ENCODE data around the gene MT1X.

Gene MT1X

GRCh38 chr16:56701534-56701933 is 19.3 kb downstream of the MT1X start:
- TF ChIP-seq, protein P1, sequence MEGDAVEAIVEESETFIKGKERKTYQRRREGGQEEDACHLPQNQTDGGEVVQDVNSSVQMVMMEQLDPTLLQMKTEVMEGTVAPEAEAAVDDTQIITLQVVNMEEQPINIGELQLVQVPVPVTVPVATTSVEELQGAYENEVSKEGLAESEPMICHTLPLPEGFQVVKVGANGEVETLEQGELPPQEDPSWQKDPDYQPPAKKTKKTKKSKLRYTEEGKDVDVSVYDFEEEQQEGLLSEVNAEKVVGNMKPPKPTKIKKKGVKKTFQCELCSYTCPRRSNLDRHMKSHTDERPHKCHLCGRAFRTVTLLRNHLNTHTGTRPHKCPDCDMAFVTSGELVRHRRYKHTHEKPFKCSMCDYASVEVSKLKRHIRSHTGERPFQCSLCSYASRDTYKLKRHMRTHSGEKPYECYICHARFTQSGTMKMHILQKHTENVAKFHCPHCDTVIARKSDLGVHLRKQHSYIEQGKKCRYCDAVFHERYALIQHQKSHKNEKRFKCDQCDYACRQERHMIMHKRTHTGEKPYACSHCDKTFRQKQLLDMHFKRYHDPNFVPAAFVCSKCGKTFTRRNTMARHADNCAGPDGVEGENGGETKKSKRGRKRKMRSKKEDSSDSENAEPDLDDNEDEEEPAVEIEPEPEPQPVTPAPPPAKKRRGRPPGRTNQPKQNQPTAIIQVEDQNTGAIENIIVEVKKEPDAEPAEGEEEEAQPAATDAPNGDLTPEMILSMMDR (IDR thresholded peaks at IDR 0.05; ENCODE audit: low read length, missing control alignments): no peak
- DNase-seq (ENCODE audit: low read depth): no peak
- no peak overlapping the region for H3K4me3 ChIP-seq (replicated peaks; ENCODE audit: low read depth, low read length)

DNA sequence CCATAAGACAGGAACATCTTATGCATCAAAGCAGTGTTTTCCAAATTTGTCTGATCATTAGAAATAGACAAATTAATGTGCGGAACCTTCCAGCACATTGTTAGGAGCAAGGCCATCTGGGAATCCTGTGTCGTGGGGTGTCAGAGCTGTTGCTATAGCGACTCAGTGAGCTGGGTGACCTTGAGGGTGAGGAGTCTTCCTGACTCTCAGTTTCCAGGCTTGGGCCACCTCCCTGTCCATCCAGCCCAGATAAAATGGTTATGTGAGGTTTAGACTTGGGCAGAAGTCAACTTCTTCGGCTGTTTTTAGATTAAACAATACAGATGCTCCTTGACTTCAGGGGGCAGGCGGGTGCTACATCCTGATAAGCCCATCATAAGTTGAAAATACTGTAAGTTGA is 20.6 kb downstream of the MT1X start:
- no peak overlapping the region for H3K4me3 ChIP-seq (replicated peaks; ENCODE audit: low read depth, low read length)
- TF ChIP-seq, protein P1 (IDR thresholded peaks at IDR 0.05; ENCODE audit: low read length, missing control alignments): no peak
- no peak for DNase-seq (ENCODE audit: low read depth)

- no peak for DNase-seq (ENCODE audit: low read depth)
- TF ChIP-seq, protein P1 (IDR thresholded peaks at IDR 0.05; ENCODE audit: low read length, missing control alignments): no peak
- H3K4me3 ChIP-seq (replicated peaks; ENCODE audit: low read depth, low read length): no peak overlapping the region
Observed at GRCh38 chr16:56708525-56709442, 26.5 kb downstream of the MT1X start.

DNA sequence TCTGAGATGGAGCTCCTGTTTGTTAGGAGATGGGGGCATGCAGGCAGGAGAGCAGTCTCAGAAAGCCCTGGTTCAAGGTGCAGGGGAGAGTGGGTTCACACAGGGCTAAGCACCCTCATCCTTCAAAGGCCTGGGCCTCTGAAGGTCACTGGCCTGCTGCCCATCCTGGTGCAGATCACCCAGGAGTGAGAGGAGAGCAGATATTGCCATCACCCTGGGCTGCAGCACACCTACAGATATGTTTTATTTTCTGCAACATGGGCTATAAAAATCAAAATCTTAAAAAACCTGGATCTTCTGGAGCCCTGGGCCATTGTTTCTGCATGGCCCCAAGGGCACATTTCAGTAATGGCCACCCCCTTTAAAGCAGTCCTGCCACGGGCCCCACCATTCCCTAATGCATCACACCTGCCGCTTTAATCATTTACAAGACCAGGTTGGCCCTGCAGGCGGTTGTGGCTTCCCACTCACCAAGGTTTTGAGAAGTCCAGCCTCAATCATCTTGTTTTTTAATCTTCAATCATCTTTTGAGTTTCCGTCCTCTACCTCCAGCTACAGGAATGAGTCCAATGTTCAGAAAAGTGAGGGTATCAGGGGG is 27.3 kb downstream of the MT1X start:
- H3K4me3 ChIP-seq (replicated peaks; ENCODE audit: low read depth, low read length): no peak overlapping the region
- TF ChIP-seq, protein P1 (IDR thresholded peaks at IDR 0.05; ENCODE audit: low read length, missing control alignments): no peak
- no peak for DNase-seq (ENCODE audit: low read depth)

DNA sequence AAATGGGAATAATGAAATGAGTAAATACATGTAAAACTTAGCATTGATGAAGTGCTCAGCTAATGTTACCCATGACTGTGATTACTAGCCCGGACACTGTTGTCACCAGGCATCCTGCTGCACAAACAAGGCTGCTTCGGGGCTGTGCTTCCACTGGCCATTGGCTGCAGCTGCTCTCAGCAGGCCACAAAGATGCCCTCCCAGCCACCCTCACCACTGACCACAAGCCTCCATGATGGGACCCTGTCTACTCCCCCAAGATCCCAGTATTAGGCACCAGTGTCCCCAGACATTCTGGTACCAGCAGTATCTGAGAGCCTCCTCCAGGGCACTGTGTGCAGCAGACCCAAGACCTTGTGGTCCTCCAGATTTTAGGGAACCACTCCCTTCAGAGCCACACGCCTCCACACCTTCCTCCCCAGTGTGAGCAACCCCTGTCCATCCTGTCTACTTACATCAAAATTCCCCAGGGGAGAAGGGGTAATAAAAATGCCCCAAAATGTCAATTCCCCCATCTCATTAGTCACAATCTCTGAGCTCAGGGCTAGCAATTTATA is 28.0 kb downstream of the MT1X start:
- TF ChIP-seq, protein P1 (IDR thresholded peaks at IDR 0.05; ENCODE audit: low read length, missing control alignments): no peak
- no peak for DNase-seq (ENCODE audit: low read depth)

DNA sequence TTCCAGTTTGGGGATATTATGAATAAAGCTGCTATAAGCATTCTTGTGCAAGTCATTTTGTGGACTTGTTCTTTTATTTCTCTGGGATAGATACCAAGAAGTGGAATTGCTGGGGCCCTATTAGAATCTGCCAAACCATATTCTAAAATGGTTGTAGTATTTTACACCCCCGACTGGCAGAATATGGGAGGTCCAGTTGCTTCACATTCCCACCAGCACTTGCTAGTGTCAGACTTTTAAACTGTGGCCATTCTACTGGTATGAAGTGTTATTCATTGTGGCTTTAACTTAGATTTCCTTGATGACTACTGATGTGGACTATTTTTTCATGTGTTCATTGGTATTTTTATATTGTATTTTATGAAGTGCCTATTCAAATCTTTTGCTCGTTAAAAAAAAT is 29.6 kb downstream of the MT1X start:
- no peak overlapping the region for H3K4me3 ChIP-seq (replicated peaks; ENCODE audit: low read depth, low read length)
- TF ChIP-seq, protein P1 (IDR thresholded peaks at IDR 0.05; ENCODE audit: low read length, missing control alignments): no peak
- DNase-seq (ENCODE audit: low read depth): no peak

More for the DNA sequence above, 28.0 kb downstream of the MT1X start:
- no peak overlapping the region for H3K4me3 ChIP-seq (replicated peaks; ENCODE audit: low read depth, low read length)

Data from fibroblast of pulmonary artery (primary cell).